Epidermal melanocyte (primary cell): Measurements from ENCODE around the gene YBX2.
A peak's percentile ranks its signal among the peaks of the same experiment; 100 is the strongest.
"Not testable (repeated sequence)": the region's sequence is repeated elsewhere in the genome, so short reads cannot be mapped to it uniquely, and the experiment has no call there.

Experiments used
- DNase-seq: peaks from one replicate; pipeline ENCODE4 v3.0.0; 2011; ENCODE audit warnings: low spot score; ENCODE audit not compliant: insufficient read length

Gene YBX2

DNA sequence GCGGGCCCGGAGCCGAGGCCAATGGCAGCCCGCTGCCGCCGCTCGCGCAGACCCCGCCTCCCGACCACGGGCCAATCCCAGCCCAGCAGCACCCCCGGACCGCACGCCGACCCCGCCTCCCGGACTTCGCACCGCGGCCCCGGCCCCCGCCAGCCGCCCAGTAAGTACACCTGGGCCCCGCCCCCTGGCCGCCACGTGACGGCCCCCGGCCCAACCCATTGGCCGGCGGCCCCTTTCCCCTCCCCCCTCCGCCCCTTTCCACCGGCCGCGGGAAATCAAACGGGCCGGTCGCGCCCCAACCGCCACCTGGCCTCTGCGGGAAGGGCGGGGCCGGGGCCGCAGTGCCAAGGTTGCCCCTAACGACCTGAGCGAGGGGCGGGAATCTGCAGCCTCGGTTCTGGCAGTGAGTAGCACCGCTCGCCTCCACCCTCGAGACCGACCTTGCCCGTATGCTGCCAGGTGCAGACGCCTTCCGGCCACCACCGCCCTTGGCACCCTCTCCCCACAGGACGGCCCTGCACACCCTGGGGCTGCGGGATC is at the start of gene YBX2:
Gene YBX2, minus strand, starts transcription at position 26 of the 540 bp plus-strand sequence. CDS start 139 bp downstream, outside the sequence.
- peak; percentile 49 for DNase-seq

- no peak for DNase-seq
Observed at GRCh38 chr17:7343250-7343649, 48.8 kb upstream of the YBX2 start.

- DNase-seq = no peak
Observed at GRCh38 chr17:7341842-7342241, 47.4 kb upstream of the YBX2 start.

DNA sequence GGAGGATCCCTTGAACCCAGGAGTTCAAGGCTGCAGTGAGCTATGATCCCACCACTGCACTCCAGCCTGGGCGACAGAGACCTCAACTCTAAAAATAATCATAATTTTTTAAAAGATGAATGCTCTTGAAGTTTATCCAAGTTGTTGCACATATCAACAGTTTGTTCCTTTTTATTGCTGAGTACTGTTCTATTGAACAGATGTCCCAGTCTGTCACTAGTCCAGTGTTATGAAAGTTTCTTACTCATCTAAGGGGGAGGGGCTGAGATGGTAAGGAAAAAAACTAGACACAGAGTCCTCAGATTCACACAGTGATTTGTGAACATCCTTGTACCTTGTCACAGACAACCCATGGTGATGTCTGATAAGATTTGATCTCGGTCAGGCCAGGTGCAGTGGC is 45.7 kb upstream of the YBX2 start:
- DNase-seq = no peak

DNA sequence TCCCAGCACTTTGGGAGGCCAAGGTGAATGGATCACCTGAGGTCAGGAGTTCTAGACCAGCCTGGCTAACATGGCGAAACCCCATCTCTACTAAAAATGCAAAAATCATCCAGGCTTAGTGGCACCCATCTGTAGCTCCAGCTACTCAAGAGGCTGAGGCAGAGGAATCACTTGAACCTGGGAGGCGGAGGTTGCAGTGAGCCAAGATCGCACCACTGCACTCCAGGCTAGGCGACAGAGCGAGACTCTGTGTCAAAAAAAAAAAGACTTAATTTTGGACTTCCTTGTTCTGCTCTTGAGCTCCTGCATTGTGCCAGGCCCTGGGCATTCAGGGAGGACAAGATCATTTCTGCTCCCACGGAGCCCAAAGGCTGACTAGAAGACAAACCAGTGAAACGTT is 43.2 kb upstream of the YBX2 start:
- DNase-seq = not testable (repeated sequence)

- DNase-seq = no peak
Observed at GRCh38 chr17:7336240-7337175, 42.1 kb upstream of the YBX2 start, which contains the start of gene ACAP1. Gene ACAP1, plus strand, starts transcription at chr17:7336529. Its CDS starts 206 bp downstream, at chr17:7336735.

GRCh38 chr17:7335765-7336164 is 41.3 kb upstream of the YBX2 start:
- not testable (repeated sequence) for DNase-seq

GRCh38 chr17:7334938-7335538 is 40.6 kb upstream of the YBX2 start:
- DNase-seq = no peak

- not testable (repeated sequence) for DNase-seq
Observed at GRCh38 chr17:7332600-7333069, 38.2 kb upstream of the YBX2 start.

GRCh38 chr17:7332111-7332510 is 37.7 kb upstream of the YBX2 start:
- no peak for DNase-seq

GRCh38 chr17:7330638-7331015 is 36.2 kb upstream of the YBX2 start:
- DNase-seq = no peak

GRCh38 chr17:7329997-7330637 is 35.7 kb upstream of the YBX2 start:
- peak; percentile 92 for DNase-seq

DNA sequence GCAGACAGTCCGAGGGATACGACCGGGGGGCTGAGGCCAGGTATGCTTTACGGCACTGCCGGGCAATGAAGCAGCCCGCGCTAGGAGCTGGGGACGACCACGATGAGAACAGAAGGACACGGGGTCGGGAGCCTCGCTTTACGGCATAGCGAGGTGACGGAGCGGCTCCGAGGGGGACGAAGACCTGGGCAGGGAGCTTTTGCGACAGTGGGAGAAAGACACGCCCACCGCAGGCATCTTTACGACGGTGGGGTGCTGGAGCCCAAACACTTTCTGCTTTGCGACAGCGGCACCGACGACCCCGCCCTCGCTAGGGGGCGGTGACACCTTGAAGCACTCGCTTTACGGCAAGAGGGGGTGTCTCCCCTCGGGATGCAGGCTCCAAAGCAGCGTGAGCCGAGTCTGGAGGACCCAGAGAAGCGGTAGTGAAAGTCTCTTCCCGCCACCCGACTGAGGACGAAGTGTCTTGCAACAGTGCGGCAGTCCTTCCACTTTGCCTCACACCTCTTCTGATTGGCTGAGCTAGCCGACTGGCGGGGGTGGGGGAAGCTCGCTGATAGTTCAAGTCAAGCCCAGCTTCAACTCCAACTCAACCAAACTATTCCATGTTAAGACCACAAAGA is 35.0 kb upstream of the YBX2 start:
- peak; percentile 100 for DNase-seq

DNA sequence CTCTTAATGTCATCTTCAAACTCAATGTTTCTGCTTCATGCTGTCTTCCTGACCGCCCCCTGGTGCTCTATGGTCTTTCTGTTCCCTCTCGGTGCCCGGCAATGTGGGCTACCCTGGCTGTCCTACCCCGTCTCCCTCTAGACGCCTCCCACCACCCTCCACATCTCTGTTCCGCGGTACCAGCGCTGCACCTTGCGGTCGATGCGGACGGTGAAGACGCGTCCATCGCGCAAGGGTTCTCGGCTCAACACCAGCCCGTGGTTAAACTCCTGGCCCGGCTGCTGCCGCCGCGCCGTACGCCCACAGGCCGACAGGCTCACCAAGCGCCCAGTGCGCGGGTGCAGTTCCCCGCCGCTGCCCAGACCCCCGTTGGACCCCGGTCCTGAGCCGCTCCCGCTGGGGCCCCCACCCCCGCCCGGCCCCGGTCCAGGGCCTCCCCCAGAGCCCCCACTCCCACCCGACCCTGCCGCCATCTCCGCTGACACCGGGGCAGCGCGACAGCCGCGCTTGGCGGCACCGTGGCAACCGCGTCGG is 34.5 kb upstream of the YBX2 start, which contains the start of gene NEURL4:
Gene NEURL4, minus strand, starts transcription at position 496 of the 534 bp plus-strand sequence. Its CDS starts 23 bp downstream, at position 473.
- DNase-seq = no peak

DNA sequence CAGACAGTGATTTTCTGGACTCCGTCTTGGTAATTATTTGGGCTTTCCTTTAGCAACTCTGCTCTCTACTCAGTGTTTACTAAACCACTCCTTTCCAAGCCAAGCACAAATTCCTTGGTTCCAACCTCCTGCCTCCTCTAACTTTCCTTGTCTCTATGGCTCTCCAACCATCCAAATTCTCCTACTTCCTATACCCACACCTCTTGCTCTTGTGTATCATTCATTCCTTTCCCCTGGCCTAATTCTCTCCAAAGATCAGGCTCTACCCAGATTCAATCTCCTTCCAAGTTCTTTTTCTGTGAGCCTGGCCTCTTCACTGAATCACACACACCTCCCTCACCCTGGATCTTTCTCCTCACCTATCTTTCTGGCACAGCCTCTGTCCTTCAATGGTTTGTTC is 33.6 kb upstream of the YBX2 start:
- no peak for DNase-seq

- DNase-seq = no peak
Observed at GRCh38 chr17:7327501-7327900, 33.1 kb upstream of the YBX2 start.

DNA sequence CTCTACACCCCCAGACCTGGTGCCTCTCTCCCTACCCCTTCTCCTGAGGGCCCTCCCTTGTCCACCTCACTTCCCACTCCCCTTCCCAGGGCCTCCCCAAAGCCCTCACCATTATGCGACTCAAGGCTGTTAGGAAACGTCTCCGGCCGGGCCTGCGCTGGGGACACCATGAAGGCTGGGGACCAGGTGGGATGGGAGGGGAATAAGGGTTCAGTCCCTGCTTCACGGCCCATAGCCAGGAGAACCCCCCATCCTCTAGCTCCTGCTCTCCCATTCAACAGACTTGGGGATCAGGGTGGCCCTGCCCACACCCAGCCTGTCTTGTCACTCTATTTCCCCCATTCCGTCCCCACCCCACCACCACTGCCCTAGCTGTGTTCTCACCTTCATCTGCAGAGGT is 32.6 kb upstream of the YBX2 start:
- DNase-seq = no peak

GRCh38 chr17:7326186-7326585 is 31.7 kb upstream of the YBX2 start:
- DNase-seq = no peak

DNA sequence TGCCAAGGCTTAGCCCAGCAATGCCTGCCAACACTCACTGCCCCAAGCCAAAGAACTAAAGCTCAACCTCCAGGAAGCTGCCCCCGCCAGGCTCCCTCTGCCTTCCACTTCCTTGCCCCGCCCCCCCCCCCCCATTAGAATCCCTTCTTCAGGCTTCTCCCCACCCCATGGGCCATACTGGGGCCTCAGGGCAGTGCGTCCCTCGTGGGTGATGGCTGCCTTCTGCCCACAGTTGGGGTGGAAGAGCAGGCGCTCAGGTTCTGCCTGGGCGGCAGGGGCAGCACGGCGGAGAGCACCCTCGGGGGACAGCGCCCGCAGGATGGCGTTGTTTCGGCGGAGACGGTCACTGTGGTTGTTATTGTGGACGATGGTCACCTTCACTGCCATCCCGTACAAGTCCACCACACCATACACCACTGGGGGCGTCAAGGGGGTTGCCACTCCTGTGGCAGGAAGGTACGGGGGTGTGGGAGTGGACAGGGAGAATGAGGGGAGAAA is 30.6 kb upstream of the YBX2 start:
- DNase-seq = peak; percentile 8

DNA sequence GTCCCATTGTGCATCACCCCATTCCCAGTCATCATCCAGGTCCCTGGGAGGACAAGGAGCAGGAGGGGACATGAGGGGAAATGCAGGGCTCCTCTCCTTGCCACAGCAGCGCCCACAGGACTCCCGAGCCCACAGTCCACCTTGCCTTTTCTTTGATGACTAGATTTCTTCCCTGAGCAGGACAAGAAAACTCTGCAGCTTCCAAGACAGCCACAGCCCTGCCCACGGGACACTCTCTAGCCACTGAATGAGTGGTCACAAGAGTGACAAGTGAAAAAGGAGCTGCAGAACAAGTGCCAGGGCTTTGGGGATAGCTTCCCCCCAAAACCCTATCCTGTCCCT is 30.0 kb upstream of the YBX2 start:
- no peak for DNase-seq
